Endothelial cell of umbilical vein (primary cell): Measurements from ENCODE around the gene HSD17B7. TPM values are rescaled to one million over a fixed set of nuclear protein-coding genes. Genes with fewer than 3 reads are reported as not detected.
"Not testable (repeated sequence)": the region's sequence is repeated elsewhere in the genome, so short reads cannot be mapped to it uniquely, and the experiment has no call there.

Experiments
- BruUV-seq: library from RNA; stranded (reverse); fragments of 400-500 nt; replicated peaks from 2 replicates; lab custom pipeline; 2021; lab: Mats Ljungman, UMichigan
- CTCF ChIA-PET: fragments of 300-600, 350-600 bp; sonication (Branson Sonifier 250); formaldehyde crosslinking; loops from one replicate; lab custom pipeline; 2021; ENCODE audit warnings: antibody characterized with exemption, inconsistent platforms; lab: Charles Lee
- POLR2A ChIA-PET: fragments of 300-600, 350-600 bp; sonication (Branson Sonifier 250); formaldehyde crosslinking; loops from one replicate; lab custom pipeline; 2021; ENCODE audit warnings: antibody characterized with exemption, inconsistent platforms; lab: Charles Lee
- DNase-seq: peaks from one replicate; pipeline ENCODE4 v3.0.0-alpha.2; 2011; ENCODE audit warnings: low read depth, low spot score
- FAIRE-seq: peaks from 2 replicates; lab custom pipeline; 2011; peaks lifted over from hg19 to GRCh38; lab: Jason Lieb, UNC
- H2AFZ ChIP-seq: 2 replicates; pipeline ENCODE4 v1.6.0; 2012; ENCODE audit warnings: low read depth, low read length, control low read depth, inconsistent platforms
- H3K27ac ChIP-seq: 2 replicates; pipeline ENCODE4 v1.5.1; 2011; ENCODE audit warnings: low read depth, mild to moderate bottlenecking, control low read depth, low read length, moderate library complexity; ENCODE audit not compliant: insufficient read depth
- H3K27me3 ChIP-seq, 2 experiments: 2 replicates each; pipeline versions ENCODE4 v1.6.0 to v1.6.1; 2011; ENCODE audit warnings: low read length in 2 of 2, mixed read lengths in 1 of 2; ENCODE audit not compliant: control insufficient read depth in 2 of 2, insufficient read depth in 2 of 2
- H3K36me3 ChIP-seq, 2 experiments: 2 replicates in 1 of 2; 3 replicates in 1 of 2; pipeline ENCODE4 v1.5.1; 2011; ENCODE audit warnings: low read length in 2 of 2, mild to moderate bottlenecking in 1 of 2, moderate library complexity in 1 of 2; ENCODE audit not compliant: control insufficient read depth in 2 of 2, insufficient read depth in 2 of 2; ENCODE audit errors: extremely low read depth in 1 of 2
- H3K4me1 ChIP-seq: 3 replicates; pipeline ENCODE4 v1.5.1; 2011; ENCODE audit warnings: mild to moderate bottlenecking, low read length; ENCODE audit not compliant: control insufficient read depth, insufficient read depth; ENCODE audit errors: extremely low read depth
- H3K4me2 ChIP-seq: 2 replicates; pipeline ENCODE4 v1.6.1; 2011; ENCODE audit warnings: low read length, control low read depth, mixed read lengths; ENCODE audit not compliant: insufficient read depth
- H3K4me3 ChIP-seq, 3 experiments: fragments of 200-600 bp in 1 of 3; sonication (generic), shearing (Covaris generic) in 1 of 3; replicated peaks in 1 of 3; 2 replicates each; pipeline ENCODE4 v1.5.1; 2011 to 2016; ENCODE audit warnings: control low read depth in 3 of 3, low read length in 3 of 3, mild to moderate bottlenecking in 2 of 3, inconsistent platforms in 1 of 3, low read depth in 1 of 3, moderate library complexity in 1 of 3; ENCODE audit not compliant: insufficient read depth in 1 of 3
- H3K79me2 ChIP-seq: 2 replicates; pipeline ENCODE4 v1.6.0; 2012; ENCODE audit warnings: low read length, inconsistent platforms; ENCODE audit not compliant: control insufficient read depth, insufficient read depth
- H3K9ac ChIP-seq: replicated peaks from 2 replicates; pipeline ENCODE3; 2011; ENCODE audit warnings: low read length, control low read depth; ENCODE audit not compliant: insufficient read depth; ENCODE audit errors: extremely low read depth
- H3K9me1 ChIP-seq: replicated peaks from 3 replicates; pipeline ENCODE4 v1.6.0; 2011; ENCODE audit warnings: mild to moderate bottlenecking, low read length; ENCODE audit not compliant: control insufficient read depth, insufficient read depth; ENCODE audit errors: extremely low read depth
- H3K9me3 ChIP-seq: replicated peaks from 2 replicates; pipeline ENCODE4 v1.5.1; 2012; ENCODE audit warnings: low read length, inconsistent platforms; ENCODE audit not compliant: control insufficient read depth, insufficient read depth
- H4K20me1 ChIP-seq: replicated peaks from 2 replicates; pipeline ENCODE3; 2011; ENCODE audit warnings: mild to moderate bottlenecking, low read length; ENCODE audit not compliant: control insufficient read depth, insufficient read depth; ENCODE audit errors: extremely low read depth
- dilution Hi-C: fragments of 300-500 bp; cut with MboI; formaldehyde crosslinking; loops from one replicate; pipeline ENCODE4 v1.15.0; 2019; ENCODE audit warnings: low sequenced_read_pairs; ENCODE audit not compliant: extremely low pct_ligation_motif_present
- intact Hi-C: fragments of 100-400 bp; cut with micrococcal nuclease; formaldehyde crosslinking; loops from one replicate; pipeline ENCODE4 v1.10.0; 2022
- polyA plus RNA-seq, 4 experiments: library from polyadenylated mRNA; depleted of rRNA in 3 of 4; stranded (reverse) in 3 of 4; unstranded in 1 of 4; fragments of >200 nt; gene quantifications; 2 replicates each; pipeline versions ENCODE4 v1.2.1 to v1.2.3, GENCODE V29; 2011 to 2012; ENCODE audit warnings: missing spikeins in 1 of 4
- total RNA-seq: library from RNA; stranded (reverse); gene quantifications from 2 replicates; pipeline ENCODE4 v1.2.3, GENCODE V29; 2021

HSD17B7 gene
- total and polyA plus RNA-seq, 2 donors (not counting 3 experiments of a cell fraction or from before 2014, with no cell fraction given) = 17.7 to 26.6 TPM

- H3K4me2 ChIP-seq, POLR2A ChIA-PET, CTCF ChIA-PET, FAIRE-seq, H3K79me2 ChIP-seq, H3K9me3 ChIP-seq, H2AFZ ChIP-seq, H3K9me1 ChIP-seq, H3K27me3 ChIP-seq, intact Hi-C loops, H3K36me3 ChIP-seq, DNase-seq, H3K9ac ChIP-seq, dilution Hi-C loops, H3K4me1 ChIP-seq, H4K20me1 ChIP-seq, H3K27ac ChIP-seq, H3K4me3 ChIP-seq, BruUV-seq: not testable (repeated sequence)
Observed at GRCh38 chr1:162794284-162794683, 3.8 kb downstream of the HSD17B7 start.

- H4K20me1 ChIP-seq, H3K9me3 ChIP-seq, FAIRE-seq, H3K27me3 ChIP-seq, H3K79me2 ChIP-seq, H3K9ac ChIP-seq, dilution Hi-C loops, H3K9me1 ChIP-seq, H3K4me2 ChIP-seq, POLR2A ChIA-PET, H3K4me1 ChIP-seq, H2AFZ ChIP-seq, H3K36me3 ChIP-seq, CTCF ChIA-PET, H3K27ac ChIP-seq, intact Hi-C loops, BruUV-seq, H3K4me3 ChIP-seq, DNase-seq: not testable (repeated sequence)
Observed at GRCh38 chr1:162796617-162797279, 6.2 kb downstream of the HSD17B7 start.
